ENCODE measurements around the gene GLG1. TPM values are rescaled to one million over a fixed set of nuclear protein-coding genes. Genes with fewer than 3 reads are reported as not detected.
"Not testable (repeated sequence)": the region's sequence is repeated elsewhere in the genome, so short reads cannot be mapped to it uniquely, and the experiment has no call there.

Gene GLG1
- total RNA-seq, 4 donors from 2014 or later: 90.0 to 153 (median 113) TPM

- Histone ChIP-seq H3K27ac (no peak overlapping the region), H3K27me3 (no peaks in the 10 kb centered on the region), H3K4me1 (no peaks in the 10 kb centered on the region), H3K36me3 (peaks cover 0 to 9% (median 0%) of the 10 kb centered on the region in 3 donors), H3K9me3 (no peaks in the 10 kb centered on the region), H3K4me3 (no peak overlapping the region)
- no peak for DNase-seq
- TF ChIP-seq, protein P1, sequence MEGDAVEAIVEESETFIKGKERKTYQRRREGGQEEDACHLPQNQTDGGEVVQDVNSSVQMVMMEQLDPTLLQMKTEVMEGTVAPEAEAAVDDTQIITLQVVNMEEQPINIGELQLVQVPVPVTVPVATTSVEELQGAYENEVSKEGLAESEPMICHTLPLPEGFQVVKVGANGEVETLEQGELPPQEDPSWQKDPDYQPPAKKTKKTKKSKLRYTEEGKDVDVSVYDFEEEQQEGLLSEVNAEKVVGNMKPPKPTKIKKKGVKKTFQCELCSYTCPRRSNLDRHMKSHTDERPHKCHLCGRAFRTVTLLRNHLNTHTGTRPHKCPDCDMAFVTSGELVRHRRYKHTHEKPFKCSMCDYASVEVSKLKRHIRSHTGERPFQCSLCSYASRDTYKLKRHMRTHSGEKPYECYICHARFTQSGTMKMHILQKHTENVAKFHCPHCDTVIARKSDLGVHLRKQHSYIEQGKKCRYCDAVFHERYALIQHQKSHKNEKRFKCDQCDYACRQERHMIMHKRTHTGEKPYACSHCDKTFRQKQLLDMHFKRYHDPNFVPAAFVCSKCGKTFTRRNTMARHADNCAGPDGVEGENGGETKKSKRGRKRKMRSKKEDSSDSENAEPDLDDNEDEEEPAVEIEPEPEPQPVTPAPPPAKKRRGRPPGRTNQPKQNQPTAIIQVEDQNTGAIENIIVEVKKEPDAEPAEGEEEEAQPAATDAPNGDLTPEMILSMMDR (IDR thresholded peaks at IDR 0.05): no peak
- no peak for TF ChIP-seq POLR2A (IDR thresholded peaks at IDR 0.05)
Measured at GRCh38 chr16:74524117-74524516, 82.8 kb downstream of the GLG1 start.

DNA sequence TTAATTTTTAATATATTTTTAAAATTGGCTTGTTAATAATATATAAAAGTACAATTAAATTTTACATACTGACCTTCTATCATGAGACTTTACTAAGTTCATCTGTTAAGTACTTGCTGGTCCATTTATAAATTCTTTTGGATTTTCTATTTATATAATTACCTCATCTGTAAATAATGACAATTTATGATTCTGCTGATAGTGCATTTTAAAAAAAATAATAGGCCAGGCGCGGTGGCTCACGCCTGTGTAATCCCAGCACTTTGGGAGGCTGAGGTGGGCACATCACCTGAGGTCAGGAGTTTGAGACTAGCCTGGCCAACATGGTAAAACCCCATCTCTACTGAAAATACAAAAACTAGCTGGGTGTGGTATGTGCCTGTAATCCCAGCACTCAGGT, 83.2 kb downstream of the GLG1 start:
- not testable (repeated sequence) for H3K27ac ChIP-seq, H3K36me3 ChIP-seq, H3K9me3 ChIP-seq, H3K4me3 ChIP-seq, DNase-seq, H3K27me3 ChIP-seq, H3K4me1 ChIP-seq

- TF ChIP-seq, protein P1 (IDR thresholded peaks at IDR 0.05): no peak
- no peak for TF ChIP-seq POLR2A (IDR thresholded peaks at IDR 0.05)
- H3K36me3 ChIP-seq: peaks cover 0 to 9% (median 0%) of the 10 kb centered on the region in 3 donors
- no peaks in the 10 kb centered on the region for H3K27me3 ChIP-seq
- H3K4me3 ChIP-seq: no peak overlapping the region
- DNase-seq: no peak
- no peaks in the 10 kb centered on the region for H3K9me3 ChIP-seq
- H3K27ac ChIP-seq: no peak overlapping the region
- no peaks in the 10 kb centered on the region for H3K4me1 ChIP-seq
Measured at GRCh38 chr16:74522160-74522559, 84.8 kb downstream of the GLG1 start.

DNA sequence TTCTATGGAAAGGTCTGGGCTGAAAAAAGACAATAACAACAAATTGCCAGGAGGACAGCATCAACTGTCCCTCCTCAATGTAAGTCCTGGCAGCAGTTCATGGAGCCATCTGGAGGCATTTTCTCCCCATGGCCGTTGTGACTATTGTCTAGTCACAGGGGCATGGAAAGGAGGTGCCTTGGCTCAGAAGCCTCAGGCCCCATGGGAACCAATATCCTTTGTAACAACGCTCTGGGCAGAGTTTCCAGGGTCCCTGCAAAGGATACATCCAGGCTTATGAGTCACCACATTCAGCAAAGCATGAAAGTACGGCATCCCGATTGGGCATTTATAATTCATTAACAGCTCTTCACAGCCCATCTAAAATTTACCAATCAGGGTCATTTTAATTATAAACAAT, 85.2 kb downstream of the GLG1 start:
- Histone ChIP-seq H3K9me3 (no peaks in the 10 kb centered on the region), H3K27me3 (no peaks in the 10 kb centered on the region), H3K36me3 (peaks cover 0 to 9% (median 0%) of the 10 kb centered on the region in 3 donors), H3K4me1 (no peaks in the 10 kb centered on the region), H3K27ac (no peak overlapping the region), H3K4me3 (no peak overlapping the region)
- DNase-seq: no peak
- TF ChIP-seq, protein P1 (IDR thresholded peaks at IDR 0.05): no peak
- no peak for TF ChIP-seq POLR2A (IDR thresholded peaks at IDR 0.05)

GRCh38 chr16:74518934-74519333, 88.0 kb downstream of the GLG1 start:
- not testable (repeated sequence) for H3K27me3 ChIP-seq, H3K36me3 ChIP-seq, H3K4me3 ChIP-seq, H3K27ac ChIP-seq, H3K9me3 ChIP-seq, DNase-seq, H3K4me1 ChIP-seq

- Histone ChIP-seq H3K36me3 (peaks cover 0 to 4% (median 0%) of the 10 kb centered on the region in 3 donors), H3K27me3 (no peaks in the 10 kb centered on the region), H3K4me3 (no peak overlapping the region), H3K9me3 (no peaks in the 10 kb centered on the region), H3K27ac (no peak overlapping the region), H3K4me1 (no peaks in the 10 kb centered on the region)
- TF ChIP-seq, protein P1 (IDR thresholded peaks at IDR 0.05): no peak
- no peak for TF ChIP-seq POLR2A (IDR thresholded peaks at IDR 0.05)
- DNase-seq: no peak
Measured at GRCh38 chr16:74511961-74512360, 95.0 kb downstream of the GLG1 start.

GRCh38 chr16:74505011-74505410, 101.9 kb downstream of the GLG1 start:
- Histone ChIP-seq H3K4me3 (no peak overlapping the region), H3K9me3 (no peaks in the 10 kb centered on the region), H3K27me3 (no peaks in the 10 kb centered on the region), H3K27ac (no peak overlapping the region), H3K4me1 (no peaks in the 10 kb centered on the region), H3K36me3 (peaks cover 0 to 20% (median 0%) of the 10 kb centered on the region in 3 donors)
- no peak for DNase-seq
- TF ChIP-seq, protein P1 (IDR thresholded peaks at IDR 0.05): no peak
- no peak for TF ChIP-seq POLR2A (IDR thresholded peaks at IDR 0.05)

All from Peyer's patch (tissue), 4 donors.